GM20000 (cell line): ENCODE results near the gene CLIC3.

Source experiments
- DNase-seq: peaks from one replicate; pipeline ENCODE4 v3.0.0; 2012; ENCODE audit warnings: low spot score
- CTCF ChIP-seq: IDR thresholded peaks from 2 replicates; pipeline ENCODE4 v1.5.1; 2012; ENCODE audit warnings: mild to moderate bottlenecking, control low read depth; ENCODE audit errors: extremely low read depth, missing control alignments

Gene CLIC3

DNA sequence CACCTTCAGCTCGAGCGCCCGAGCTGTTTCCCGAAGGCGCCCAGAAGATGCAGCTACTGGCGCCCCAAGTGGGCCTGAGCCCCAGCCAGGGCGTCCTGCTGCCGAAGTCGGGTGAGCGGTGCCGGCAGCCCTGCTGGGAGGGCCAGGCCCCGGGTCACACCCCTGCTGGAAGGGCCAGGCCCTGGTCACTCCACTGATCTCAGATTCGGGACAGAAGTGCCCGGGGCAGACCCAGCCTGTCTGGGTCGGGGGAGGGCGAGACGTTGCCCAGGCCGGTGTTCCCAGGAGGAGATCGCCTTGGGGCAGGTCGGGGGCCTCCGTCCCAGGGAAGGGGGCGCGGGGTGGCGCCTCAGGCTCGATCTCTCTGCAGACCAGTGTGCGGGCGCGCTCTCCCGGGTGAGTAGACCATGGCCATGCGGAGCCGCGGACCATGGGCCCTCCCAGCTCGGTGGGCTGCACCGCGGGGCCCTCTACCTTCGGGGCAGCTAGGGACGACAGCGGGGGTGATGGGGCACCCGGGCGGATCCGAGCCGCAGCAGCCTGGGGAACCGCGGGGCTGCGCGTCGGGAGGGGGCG lies 11.3 kb downstream of the CLIC3 start:
- DNase-seq, result no peak
- TF ChIP-seq CTCF, result no peak

- TF ChIP-seq CTCF, result no peak
- DNase-seq, result no peak
Observed at GRCh38 chr9:136984464-136985026, 11.8 kb downstream of the CLIC3 start.

DNA sequence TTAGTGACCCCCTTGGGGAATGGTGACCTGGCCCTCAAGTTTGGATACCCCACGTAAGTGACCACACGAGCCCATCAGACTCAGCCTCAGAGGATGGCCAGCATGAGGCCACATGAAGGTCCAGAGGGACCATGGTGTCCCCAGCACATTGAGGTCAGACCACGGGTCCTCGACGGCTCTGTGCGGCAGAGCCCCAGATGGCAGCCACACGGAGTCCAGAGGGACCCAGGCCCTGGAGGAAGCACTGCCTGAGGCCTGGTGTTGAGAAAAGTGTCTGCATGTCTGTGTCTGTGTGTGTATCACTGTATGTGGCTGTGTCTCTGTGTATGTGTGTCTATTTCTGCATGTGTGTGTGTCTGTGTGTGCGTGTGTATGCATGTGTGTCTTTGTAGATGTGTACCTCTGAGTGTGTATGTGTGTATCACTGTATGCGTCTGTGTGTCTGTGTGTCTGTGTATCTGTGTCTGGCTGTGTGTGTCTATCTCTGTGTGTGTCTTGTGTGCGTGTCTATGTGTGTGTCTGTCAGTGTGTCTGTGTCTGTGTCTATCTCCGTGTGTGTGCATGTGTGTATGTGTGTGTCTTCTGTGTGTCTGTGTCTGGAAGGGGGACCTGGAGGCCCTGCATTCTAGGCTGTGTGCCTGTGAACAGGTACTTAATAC lies 12.6 kb downstream of the CLIC3 start:
- DNase-seq, result no peak
- TF ChIP-seq CTCF, result no peak

- TF ChIP-seq CTCF, result no peak
Observed at GRCh38 chr9:136983167-136983566, 13.2 kb downstream of the CLIC3 start.

GRCh38 chr9:136982232-136983051 lies 13.9 kb downstream of the CLIC3 start, which contains the start of gene LCNL1:
Gene LCNL1, plus strand, starts transcription at chr9:136982993. Its CDS starts 594 bp downstream, at chr9:136983587.
- no peak for TF ChIP-seq CTCF

More at GRCh38 chr9:136983167-136983566, 13.2 kb downstream of the CLIC3 start:
- no peak for DNase-seq

DNA sequence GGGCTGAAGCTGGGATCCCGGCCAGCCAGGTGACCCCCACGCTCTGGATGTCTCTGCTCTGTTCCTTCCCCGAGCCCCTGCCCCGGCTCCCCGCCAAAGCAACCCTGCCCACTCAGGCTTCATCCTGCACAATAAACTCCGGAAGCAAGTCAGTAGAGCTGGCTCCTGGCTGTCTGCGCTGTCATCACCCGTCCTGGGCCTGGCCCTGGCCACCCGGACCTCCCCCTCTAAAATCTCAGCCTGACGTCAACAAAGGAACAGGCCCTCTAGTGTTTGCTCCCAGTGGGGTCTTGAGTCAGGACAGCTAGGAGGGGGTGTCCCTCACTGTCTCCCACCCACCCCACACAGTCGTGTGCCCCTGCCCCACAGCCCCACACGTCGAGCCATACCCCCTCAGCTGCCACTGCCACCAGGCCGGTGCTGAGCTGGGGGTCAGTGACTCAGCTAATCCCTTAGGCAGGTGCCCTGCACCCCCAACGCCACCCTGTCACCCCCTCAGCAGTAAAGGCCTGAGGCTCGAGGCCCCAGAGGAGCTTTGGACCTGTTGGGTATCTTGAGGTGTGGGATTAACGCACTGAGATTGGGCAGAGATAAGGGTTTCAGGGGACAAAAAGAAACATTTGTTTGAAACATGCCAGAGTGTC lies 14.7 kb downstream of the CLIC3 start:
- no peak for TF ChIP-seq CTCF
- no peak for DNase-seq

More at GRCh38 chr9:136982232-136983051, 13.9 kb downstream of the CLIC3 start, which contains the start of gene LCNL1:
- no peak for DNase-seq
